ENCODE results near the gene CCDC24. TPM values are rescaled to one million over a fixed set of nuclear protein-coding genes. Genes with fewer than 3 reads are reported as not detected.

Gene CCDC24
- total RNA-seq, 1 experiment from 2014 or later = 11.8 TPM

DNA sequence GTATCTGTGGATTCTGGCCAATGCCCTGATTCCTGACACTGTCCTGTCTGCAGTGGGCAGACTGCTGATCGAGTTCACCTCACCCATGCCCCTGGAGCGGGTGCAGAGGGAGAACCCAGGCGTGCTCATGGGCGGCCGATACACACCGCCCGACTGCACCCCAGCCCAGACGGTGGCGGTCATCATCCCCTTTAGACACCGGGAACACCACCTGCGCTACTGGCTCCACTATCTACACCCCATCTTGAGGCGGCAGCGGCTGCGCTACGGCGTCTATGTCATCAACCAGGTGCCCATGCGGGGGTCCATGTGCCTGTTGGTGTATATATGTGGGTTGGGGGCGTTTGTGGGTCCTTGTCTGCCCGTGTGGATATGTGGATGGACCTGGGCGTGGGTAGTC, 9.8 kb upstream of the CCDC24 start:
- Histone ChIP-seq H3K14ac (ENCODE audit: insufficient read depth, low read length) (no peak overlapping the region), H3K9me3 (ENCODE audit: control insufficient read depth, low read depth, low read length) (no peaks in the 10 kb centered on the region), H2BK20ac (ENCODE audit: low read depth, low read length, poor library complexity, severe bottlenecking) (no peak overlapping the region), H2BK15ac (ENCODE audit: low read depth, low read length) (no peak overlapping the region), H3K9ac (ENCODE audit: extremely low read depth, insufficient read length, low read length) (no peak overlapping the region), H3K27me3 (ENCODE audit: insufficient read depth, low read length) (no peaks in the 10 kb centered on the region), H2BK12ac (ENCODE audit: insufficient read length, low read depth, low read length) (no peak overlapping the region), H3T11ph (ENCODE audit: low read length) (no peak overlapping the region), H4K91ac (ENCODE audit: insufficient read length, low read depth, low read length) (no peak overlapping the region), H4K20me1 (ENCODE audit: control insufficient read depth, insufficient read depth, insufficient read length) (no peaks in the 10 kb centered on the region), H3K4me2 (ENCODE audit: insufficient read depth, insufficient read length, low read length) (no peak overlapping the region), H3K79me1 (ENCODE audit: insufficient read depth, low read depth, low read length, poor library complexity, severe bottlenecking) (no peaks in the 10 kb centered on the region), H3K23ac (ENCODE audit: insufficient read length, low read depth, low read length) (no peak overlapping the region), H2AFZ (ENCODE audit: low read length) (no peak overlapping the region), H4K8ac (replicated peaks; ENCODE audit: insufficient read length, low read depth, low read length) (no peak overlapping the region), H3K27ac (ENCODE audit: insufficient read length, low read depth, low read length) (no peak overlapping the region), H3K79me2 (ENCODE audit: insufficient read depth, low read length) (no peaks in the 10 kb centered on the region; the same call in 1 of the 2 replicates), H4K5ac (ENCODE audit: insufficient read length, low read depth, low read length) (no peak overlapping the region), H3K18ac (ENCODE audit: insufficient read length, low read depth, low read length) (no peak overlapping the region), H2BK5ac (ENCODE audit: insufficient read length, low read length) (no peak overlapping the region), H2BK120ac (ENCODE audit: low read depth, low read length, poor library complexity, severe bottlenecking) (no peak overlapping the region), H3K4me1 (ENCODE audit: insufficient read depth, low read length) (peaks cover 3% of the 10 kb centered on the region; the same call in 1 of the 2 replicates), H3K4ac (ENCODE audit: low read depth, low read length) (no peak overlapping the region), H3K23me2 (ENCODE audit: insufficient read length, low read depth, low read length, poor library complexity, severe bottlenecking) (peaks cover 10% of the 10 kb centered on the region), H3K56ac (ENCODE audit: insufficient read length, low read depth, low read length) (no peak overlapping the region), H2AK5ac (ENCODE audit: insufficient read length, low read length) (no peak overlapping the region)
- H3K27me3 Mint-ChIP-seq (ENCODE audit: low read depth) = no peaks in the 10 kb centered on the region
- no CpG with 5 or more reads among the region's 20 CpGs for WGBS (ENCODE audit: extremely low coverage, insufficient read length, low lambda C conversion rate)
- H3K4me3 Mint-ChIP-seq = peak overlapping the region in 1 of 2 experiments; percentile 17; a peak in 2 of 5 replicates
- H3K4me1 Mint-ChIP-seq = peaks cover 20 to 24% of the 10 kb centered on the region in 2 experiments
- H3K27ac Mint-ChIP-seq = no peak overlapping the region
- no peak for DNase-seq
- TF ChIP-seq, protein P1, sequence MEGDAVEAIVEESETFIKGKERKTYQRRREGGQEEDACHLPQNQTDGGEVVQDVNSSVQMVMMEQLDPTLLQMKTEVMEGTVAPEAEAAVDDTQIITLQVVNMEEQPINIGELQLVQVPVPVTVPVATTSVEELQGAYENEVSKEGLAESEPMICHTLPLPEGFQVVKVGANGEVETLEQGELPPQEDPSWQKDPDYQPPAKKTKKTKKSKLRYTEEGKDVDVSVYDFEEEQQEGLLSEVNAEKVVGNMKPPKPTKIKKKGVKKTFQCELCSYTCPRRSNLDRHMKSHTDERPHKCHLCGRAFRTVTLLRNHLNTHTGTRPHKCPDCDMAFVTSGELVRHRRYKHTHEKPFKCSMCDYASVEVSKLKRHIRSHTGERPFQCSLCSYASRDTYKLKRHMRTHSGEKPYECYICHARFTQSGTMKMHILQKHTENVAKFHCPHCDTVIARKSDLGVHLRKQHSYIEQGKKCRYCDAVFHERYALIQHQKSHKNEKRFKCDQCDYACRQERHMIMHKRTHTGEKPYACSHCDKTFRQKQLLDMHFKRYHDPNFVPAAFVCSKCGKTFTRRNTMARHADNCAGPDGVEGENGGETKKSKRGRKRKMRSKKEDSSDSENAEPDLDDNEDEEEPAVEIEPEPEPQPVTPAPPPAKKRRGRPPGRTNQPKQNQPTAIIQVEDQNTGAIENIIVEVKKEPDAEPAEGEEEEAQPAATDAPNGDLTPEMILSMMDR (conservative IDR thresholded peaks at IDR 0.05) = no peak
- H3K9me3 Mint-ChIP-seq = no peaks in the 10 kb centered on the region; a peak in 1 of 5 replicates
- peaks cover 27 to 63% (median 62%) of the 10 kb centered on the region in 3 experiments; a peak in 6 of 7 replicates for H3K36me3 Mint-ChIP-seq (ENCODE audit: insufficient read depth in 1 of 3, low read depth in 3 of 3)

Measured in H9 (cell line).